GM21423 (cell line): ENCODE measurements around the gene NR2F1.

ENCODE experiments used
- ATAC-seq: cut with Tn5 transposase; IDR thresholded peaks from one replicate; pipeline ENCODE4 v1.9.1; 2021; ENCODE audit warnings: mild to moderate bottlenecking, moderate library complexity; ENCODE audit not compliant: unreplicated experiment

The NR2F1 gene

GRCh38 chr5:93603793-93604643 lies 21.0 kb downstream of the NR2F1 start:
- ATAC-seq, result no peak

GRCh38 chr5:93604644-93605515 lies 21.9 kb downstream of the NR2F1 start:
- ATAC-seq, result no peak

DNA sequence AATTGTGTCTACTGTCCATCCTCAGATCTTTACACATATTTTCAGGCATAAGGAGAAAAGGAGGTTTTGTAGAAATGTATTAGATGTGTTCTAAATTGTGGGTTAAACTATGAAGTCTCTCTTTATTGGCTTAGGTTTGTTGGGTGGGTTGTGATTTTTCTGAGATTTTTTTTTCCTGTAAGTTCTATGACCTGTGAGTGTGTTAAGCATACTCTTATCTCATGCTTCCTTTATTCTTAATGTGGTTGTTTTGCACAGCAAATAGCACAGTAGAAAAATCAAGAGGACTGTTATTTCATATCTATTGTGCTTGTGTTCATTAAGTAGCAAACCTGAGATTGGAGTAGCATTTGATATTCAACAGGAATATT lies 23.3 kb downstream of the NR2F1 start:
- no peak for ATAC-seq

GRCh38 chr5:93607367-93608258 lies 24.6 kb downstream of the NR2F1 start:
- peak; percentile 66 for ATAC-seq

DNA sequence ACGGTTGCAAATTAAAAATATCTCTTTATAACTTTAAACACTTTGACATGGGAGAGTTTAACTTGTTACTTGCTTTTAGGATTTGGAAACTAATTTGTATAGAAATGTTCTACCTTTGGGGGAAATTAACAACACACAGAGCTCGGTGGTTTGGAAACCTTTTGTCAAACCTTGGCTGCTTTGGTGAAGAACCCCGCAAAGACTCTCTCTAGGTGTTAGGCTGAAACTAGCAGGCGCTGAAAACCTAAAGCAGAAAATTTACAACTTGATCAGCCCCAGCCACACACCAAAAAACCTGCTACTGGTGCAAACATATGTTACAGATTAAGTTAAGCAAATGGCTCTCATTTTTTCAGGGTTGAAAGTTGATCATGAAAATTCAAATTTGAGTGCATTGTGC lies 25.8 kb downstream of the NR2F1 start:
- no peak for ATAC-seq

DNA sequence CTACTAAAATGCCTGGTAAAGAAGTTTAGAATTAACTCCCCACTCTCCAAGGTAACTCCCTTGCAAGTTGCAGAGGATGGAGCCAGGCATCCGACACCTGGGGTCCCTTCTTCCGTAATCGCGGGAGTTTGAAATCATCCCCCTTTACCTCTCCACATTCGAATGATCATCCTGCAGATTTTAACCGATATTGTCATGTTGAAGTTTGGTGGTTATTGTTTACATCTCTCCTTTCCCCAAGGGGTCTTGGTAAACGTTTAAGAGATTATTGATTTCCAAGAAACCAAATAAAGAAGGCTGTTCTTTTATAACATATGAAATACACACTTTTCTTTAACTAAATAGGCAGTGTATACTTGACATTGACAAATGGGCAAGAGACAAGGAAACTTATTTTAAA lies 26.7 kb downstream of the NR2F1 start:
- ATAC-seq, result no peak

GRCh38 chr5:93610581-93611272 lies 27.7 kb downstream of the NR2F1 start:
- ATAC-seq, result no peak

DNA sequence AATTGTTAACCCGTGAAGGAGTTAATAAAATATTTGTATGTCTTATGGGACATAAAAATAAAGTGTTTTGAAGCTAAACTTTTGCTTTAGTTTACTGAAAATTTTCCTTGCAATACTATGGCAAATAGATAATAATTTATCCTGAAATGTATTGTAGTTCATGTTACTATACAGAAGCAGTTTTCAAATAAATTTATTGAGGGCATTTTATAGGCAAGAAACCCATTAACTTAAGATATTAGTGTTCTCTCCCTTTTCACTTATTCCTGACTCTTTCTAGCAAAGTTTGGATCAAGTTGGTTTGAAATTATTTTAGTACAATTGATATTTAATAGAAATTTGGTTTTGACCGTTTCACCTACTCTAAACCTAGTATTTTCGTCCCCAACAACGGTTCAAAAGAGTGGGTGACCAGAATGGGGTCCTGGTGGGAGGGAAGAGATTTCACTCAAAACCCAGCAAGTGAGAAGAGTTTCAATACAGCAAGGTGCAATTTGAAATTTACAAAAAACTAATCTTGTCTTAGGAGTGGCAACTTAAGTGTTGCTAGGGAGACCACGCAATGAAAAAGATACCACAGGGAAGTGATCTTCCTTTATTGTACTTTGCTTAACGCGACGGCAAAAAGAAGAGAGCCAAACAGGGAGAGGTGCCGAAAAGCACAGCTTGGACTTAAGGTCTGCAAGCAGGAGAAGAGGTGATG lies 28.4 kb downstream of the NR2F1 start:
- ATAC-seq, result no peak

GRCh38 chr5:93611976-93612854 lies 29.2 kb downstream of the NR2F1 start:
- ATAC-seq, result no peak

GRCh38 chr5:93612855-93613243 lies 29.8 kb downstream of the NR2F1 start:
- no peak for ATAC-seq

DNA sequence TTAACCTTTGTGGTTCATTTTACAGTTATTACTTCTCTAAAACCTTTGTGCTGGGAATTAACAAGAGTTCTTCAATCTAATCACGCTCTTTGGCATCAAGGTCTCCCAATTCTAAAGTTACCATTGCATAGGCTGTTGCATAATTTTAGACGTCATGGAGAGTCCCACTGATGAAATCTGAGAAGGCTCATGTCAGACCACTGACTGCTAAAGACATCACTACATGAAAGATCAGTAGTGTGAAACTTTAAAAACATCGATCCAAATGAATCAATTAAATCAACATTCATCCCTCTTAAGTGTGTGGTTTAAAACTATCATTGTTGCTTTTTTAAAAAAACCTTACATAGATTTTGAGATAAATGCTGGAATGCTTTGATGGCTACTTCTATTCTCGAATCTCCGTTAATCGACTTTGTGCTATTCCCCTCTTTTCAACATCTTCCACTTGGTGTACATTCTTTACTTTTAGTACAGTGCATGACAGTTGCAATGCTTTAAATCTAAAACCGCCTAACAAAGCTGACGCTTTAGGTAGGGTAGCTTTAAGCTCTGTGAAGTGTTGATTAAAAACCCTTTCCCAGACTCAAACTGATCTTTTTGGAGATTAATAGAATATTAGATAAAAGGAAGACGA lies 33.6 kb downstream of the NR2F1 start:
- no peak for ATAC-seq

DNA sequence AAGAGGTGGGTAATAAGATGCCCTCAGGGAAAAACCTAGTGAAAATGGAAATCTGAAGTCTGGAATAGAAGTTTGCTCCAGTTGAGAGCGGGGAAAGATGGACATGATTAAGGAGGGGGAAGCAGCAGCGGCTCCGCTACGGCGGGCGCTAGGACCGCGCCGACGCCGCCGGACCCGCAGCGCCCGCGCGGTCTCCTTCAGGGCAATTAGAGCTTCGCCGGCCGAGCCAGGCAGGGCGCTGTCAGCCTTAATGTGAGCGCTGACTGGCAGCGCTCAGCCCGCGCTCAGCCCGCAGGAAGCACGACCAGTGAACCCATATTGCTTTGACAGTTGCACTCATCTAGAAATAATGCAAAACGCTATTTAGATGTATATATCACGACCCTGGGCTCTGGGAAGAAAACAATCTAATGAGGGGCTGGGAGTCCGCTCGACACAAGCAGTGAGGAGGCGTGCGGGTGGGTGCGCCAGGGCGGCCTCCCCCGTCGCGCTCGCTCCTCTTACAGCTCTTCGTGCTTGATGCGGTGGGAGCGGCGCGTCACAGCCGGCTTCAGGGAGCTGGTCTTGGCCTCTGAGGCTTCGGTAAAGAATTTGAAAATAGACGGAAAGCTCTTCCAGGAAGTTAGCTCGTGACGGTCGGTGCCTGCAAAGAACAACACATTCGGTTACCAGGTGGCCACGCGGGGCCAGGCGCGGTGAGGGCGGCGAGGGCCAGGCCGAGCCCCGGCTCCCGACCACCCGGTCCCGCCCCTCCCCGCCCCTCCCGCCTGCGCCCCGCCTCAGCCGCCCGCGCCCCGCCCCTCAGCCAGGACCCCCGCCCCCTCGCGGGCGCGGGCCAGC lies 37.7 kb downstream of the NR2F1 start:
- ATAC-seq, result peak; percentile 98

GRCh38 chr5:93621327-93621798 lies 38.3 kb downstream of the NR2F1 start:
- peak; percentile 11 for ATAC-seq

DNA sequence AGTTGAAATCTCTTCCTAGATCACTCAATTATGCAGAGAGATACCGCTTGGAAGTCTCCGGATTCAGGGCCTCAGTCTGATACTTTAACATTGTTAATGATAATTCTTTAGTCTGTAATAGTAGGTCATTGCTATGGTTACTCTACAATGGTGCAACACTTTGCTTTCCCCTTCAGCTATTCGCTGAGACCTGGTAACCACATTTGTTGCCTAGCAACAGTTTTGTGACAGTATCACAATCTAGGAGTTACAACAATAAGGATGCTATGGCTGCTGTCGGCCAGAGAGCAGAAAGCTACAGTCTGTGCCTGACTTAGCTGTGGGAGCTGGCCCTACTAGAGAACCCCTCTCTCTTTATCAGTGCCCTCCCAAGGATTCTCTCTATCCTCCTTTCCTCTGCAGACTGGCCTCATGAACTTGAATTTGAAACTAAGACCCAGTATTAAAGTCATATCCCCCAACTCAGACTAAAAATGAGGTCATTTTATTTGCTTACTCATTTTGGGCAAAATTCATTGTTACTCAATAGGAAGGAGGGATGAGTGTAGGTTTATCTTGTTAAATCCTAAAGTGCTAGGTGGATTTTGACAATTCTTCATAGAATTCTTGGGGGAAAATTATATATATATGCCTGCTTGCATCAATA lies 39.3 kb downstream of the NR2F1 start:
- no peak for ATAC-seq

DNA sequence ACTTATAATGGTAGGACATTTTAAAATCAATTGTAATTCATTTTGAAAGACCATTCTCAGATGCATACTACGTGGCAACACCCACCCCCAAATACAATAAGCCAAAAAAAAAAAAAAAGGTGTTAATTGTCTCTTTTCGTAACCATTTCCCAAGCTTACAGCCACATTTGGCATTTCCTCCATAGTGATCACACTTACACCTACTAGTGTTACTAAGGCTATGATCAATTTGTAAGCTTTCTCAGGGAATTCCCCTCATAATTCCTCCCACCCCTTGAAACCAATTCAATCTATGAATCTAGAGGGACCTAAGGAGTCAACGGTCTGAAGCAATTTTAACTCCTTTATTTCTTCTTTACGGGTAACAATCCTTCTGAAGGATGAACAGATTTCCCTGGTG lies 40.1 kb downstream of the NR2F1 start:
- ATAC-seq, result no peak

DNA sequence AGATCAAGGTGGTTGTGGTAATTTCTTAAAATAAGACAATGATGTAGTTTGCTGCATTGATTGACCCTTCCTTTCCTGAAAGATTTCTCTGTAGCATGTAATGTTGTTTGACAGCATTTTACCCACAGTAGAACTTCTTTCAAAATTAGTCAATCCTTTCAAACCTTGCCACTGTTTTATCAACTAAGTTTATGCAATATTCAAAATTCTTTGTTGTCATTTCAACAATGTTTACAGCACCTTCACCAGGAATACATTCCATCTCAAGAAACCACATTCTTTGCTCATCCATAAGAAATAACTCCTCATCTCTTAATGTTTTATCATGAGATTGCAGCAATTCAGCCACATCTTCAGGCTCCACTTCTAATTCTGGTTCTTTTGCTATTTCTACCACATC lies 43.8 kb downstream of the NR2F1 start:
- ATAC-seq, result no peak

- no peak for ATAC-seq
Observed at GRCh38 chr5:93632327-93632726, 49.3 kb downstream of the NR2F1 start.
